Hepatocyte (in vitro differentiated cells): ENCODE measurements around the gene PRDM16. TPM values are rescaled to one million over a fixed set of nuclear protein-coding genes. Genes with fewer than 3 reads are reported as not detected.

Experiments used
- DNase-seq: peaks from one replicate; pipeline ENCODE4 v3.0.0-alpha.2; 2016; ENCODE audit warnings: low spot score
- H2AFZ ChIP-seq: fragments of 200-600 bp; sonication (generic); 2 replicates; pipeline ENCODE4 v1.6.0; 2016; ENCODE audit warnings: antibody characterized with exemption, mild to moderate bottlenecking
- H3K27ac ChIP-seq: fragments of 200-600 bp; sonication (generic); 2 replicates; pipeline ENCODE4 v1.5.1; 2016; ENCODE audit warnings: mild to moderate bottlenecking
- H3K27me3 ChIP-seq: fragments of 200-600 bp; sonication (generic); 2 replicates; pipeline ENCODE4 v1.6.1; 2016
- H3K36me3 ChIP-seq: fragments of 200-600 bp; sonication (generic); replicated peaks from 2 replicates; pipeline ENCODE4 v1.5.1; 2016; ENCODE audit warnings: low read depth; ENCODE audit not compliant: insufficient read depth
- H3K4me1 ChIP-seq: fragments of 200-600 bp; sonication (generic); 2 replicates; pipeline ENCODE4 v1.5.1; 2016; ENCODE audit warnings: mild to moderate bottlenecking, moderate library complexity; ENCODE audit not compliant: insufficient read depth
- H3K4me2 ChIP-seq: fragments of 200-600 bp; sonication (generic); 2 replicates; pipeline ENCODE4 v1.6.0; 2016
- H3K4me3 ChIP-seq: fragments of 200-600 bp; sonication (generic); 2 replicates; pipeline ENCODE4 v1.5.1; 2016; ENCODE audit warnings: mild to moderate bottlenecking
- H3K79me2 ChIP-seq: fragments of 200-600 bp; sonication (generic); 2 replicates; pipeline ENCODE4 v1.6.0; 2017; ENCODE audit warnings: mild to moderate bottlenecking
- H3K9me2 ChIP-seq: fragments of 200-600 bp; sonication (generic); replicated peaks from 2 replicates; pipeline ENCODE4 v1.6.0; 2017; ENCODE audit warnings: mild to moderate bottlenecking; ENCODE audit not compliant: insufficient read depth
- H3K9me3 ChIP-seq: fragments of 200-600 bp; sonication (generic); 2 replicates; pipeline ENCODE4 v1.5.1; 2016; ENCODE audit warnings: low read depth, mild to moderate bottlenecking
- H4K20me1 ChIP-seq: fragments of 200-600 bp; sonication (generic); 2 replicates; pipeline ENCODE4 v1.6.0; 2016; ENCODE audit warnings: mild to moderate bottlenecking; ENCODE audit not compliant: insufficient read depth, poor library complexity, severe bottlenecking
- EZH2 ChIP-seq: fragments of 200-600 bp; sonication (generic); IDR thresholded peaks from 2 replicates; pipeline ENCODE4 v1.6.1; 2016; ENCODE audit warnings: antibody characterized with exemption, mild to moderate bottlenecking, borderline replicate concordance
- EZH2phosphoT487 ChIP-seq: fragments of 200-600 bp; sonication (generic); IDR thresholded peaks from one replicate; pipeline ENCODE4 v1.6.1; 2018; ENCODE audit warnings: antibody characterized with exemption, mild to moderate bottlenecking, low read depth, moderate library complexity; ENCODE audit not compliant: unreplicated experiment, severe bottlenecking
- WGBS: methylation state at CpG from one replicate; pipeline ENCODE4 v1.1.6; 2016; ENCODE audit warnings: low lambda C conversion rate; ENCODE audit errors: missing lambda C conversion rate; 5-methylcytosine and 5-hydroxymethylcytosine counted together
- polyA plus RNA-seq: library from polyadenylated mRNA; unstranded; fragments of >200 nt; fragmentation: Nextera tagmentation; extraction: Ambion mirVana; gene quantifications from 2 replicates; pipeline ENCODE4 v1.2.1, GENCODE V29; 2016
- total RNA-seq: library from RNA; depleted of rRNA; stranded (reverse); fragments of >200 nt; gene quantifications from 2 replicates; pipeline ENCODE4 v1.2.3, GENCODE V29; 2014
- TF ChIP-seq, protein P1 (sequence below): fragments of 200-600 bp; sonication (generic); IDR thresholded peaks from 2 replicates; pipeline ENCODE4 v1.5.1; 2016; ENCODE audit warnings: antibody characterized with exemption, mild to moderate bottlenecking; ENCODE audit not compliant: poor library complexity

PRDM16 gene
- total and polyA plus RNA-seq, 2 experiments from 2014 or later: 8.1 to 9.9 TPM

DNA sequence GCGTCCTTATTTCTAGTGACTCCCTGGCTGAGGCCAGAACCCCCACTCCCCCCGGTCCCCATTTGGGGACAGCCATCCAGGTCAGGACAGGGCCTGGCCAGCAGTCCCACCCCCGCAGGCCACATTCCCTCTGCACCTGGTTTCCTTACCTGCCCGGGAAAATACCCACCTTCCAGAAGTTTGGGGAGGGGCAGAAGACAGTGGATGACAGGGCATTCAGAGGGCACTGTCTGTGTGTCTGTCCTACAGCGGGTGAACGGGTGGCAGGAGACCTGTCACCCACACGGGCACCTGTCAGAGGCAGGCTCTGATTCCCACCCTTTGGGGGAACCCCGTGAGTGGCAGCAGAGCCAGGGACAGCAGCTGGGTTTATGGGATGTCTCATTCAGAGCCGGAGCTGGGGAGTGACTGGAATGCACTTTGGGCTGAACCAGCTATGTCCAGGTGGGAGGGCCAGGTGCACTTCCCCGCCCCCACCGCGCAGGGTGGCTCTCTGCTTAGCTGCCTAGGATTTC is 387.5 kb downstream of the PRDM16 start:
- H2AFZ ChIP-seq: no peak overlapping the region
- no peaks in the 10 kb centered on the region for H3K36me3 ChIP-seq
- no peaks in the 10 kb centered on the region for H4K20me1 ChIP-seq
- peak overlapping the region; percentile 46 for H3K27ac ChIP-seq
- H3K4me3 ChIP-seq: no peak overlapping the region
- H3K4me1 ChIP-seq: peaks cover 53% of the 10 kb centered on the region
- no peaks in the 10 kb centered on the region for H3K9me2 ChIP-seq
- H3K9me3 ChIP-seq: no peaks in the 10 kb centered on the region
- TF ChIP-seq EZH2: no peak
- TF ChIP-seq, protein P1, sequence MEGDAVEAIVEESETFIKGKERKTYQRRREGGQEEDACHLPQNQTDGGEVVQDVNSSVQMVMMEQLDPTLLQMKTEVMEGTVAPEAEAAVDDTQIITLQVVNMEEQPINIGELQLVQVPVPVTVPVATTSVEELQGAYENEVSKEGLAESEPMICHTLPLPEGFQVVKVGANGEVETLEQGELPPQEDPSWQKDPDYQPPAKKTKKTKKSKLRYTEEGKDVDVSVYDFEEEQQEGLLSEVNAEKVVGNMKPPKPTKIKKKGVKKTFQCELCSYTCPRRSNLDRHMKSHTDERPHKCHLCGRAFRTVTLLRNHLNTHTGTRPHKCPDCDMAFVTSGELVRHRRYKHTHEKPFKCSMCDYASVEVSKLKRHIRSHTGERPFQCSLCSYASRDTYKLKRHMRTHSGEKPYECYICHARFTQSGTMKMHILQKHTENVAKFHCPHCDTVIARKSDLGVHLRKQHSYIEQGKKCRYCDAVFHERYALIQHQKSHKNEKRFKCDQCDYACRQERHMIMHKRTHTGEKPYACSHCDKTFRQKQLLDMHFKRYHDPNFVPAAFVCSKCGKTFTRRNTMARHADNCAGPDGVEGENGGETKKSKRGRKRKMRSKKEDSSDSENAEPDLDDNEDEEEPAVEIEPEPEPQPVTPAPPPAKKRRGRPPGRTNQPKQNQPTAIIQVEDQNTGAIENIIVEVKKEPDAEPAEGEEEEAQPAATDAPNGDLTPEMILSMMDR: no peak
- TF ChIP-seq EZH2phosphoT487: no peak
- WGBS: 93% methylated on average over 12 of the region's 12 CpGs
- no peak for DNase-seq
- peaks cover 14% of the 10 kb centered on the region for H3K79me2 ChIP-seq
- no peak overlapping the region for H3K4me2 ChIP-seq
- no peaks in the 10 kb centered on the region for H3K27me3 ChIP-seq

- Histone ChIP-seq H3K4me1 (peaks cover 53% of the 10 kb centered on the region), H3K9me3 (no peaks in the 10 kb centered on the region), H3K36me3 (no peaks in the 10 kb centered on the region), H4K20me1 (no peaks in the 10 kb centered on the region), H3K79me2 (peaks cover 21% of the 10 kb centered on the region), H3K27ac (peak overlapping the region; percentile 95), H3K27me3 (no peaks in the 10 kb centered on the region), H3K4me3 (no peak overlapping the region), H3K9me2 (no peaks in the 10 kb centered on the region), H2AFZ (no peak overlapping the region), H3K4me2 (no peak overlapping the region)
- WGBS: 90% methylated on average over 28 of the region's 29 CpGs
- no peak for DNase-seq
- TF ChIP-seq EZH2phosphoT487 (no peak), EZH2 (no peak)
- TF ChIP-seq, protein P1: no peak
These were observed 388.2 kb downstream of the PRDM16 start for GRCh38 chr1:3456964-3457909.

DNA sequence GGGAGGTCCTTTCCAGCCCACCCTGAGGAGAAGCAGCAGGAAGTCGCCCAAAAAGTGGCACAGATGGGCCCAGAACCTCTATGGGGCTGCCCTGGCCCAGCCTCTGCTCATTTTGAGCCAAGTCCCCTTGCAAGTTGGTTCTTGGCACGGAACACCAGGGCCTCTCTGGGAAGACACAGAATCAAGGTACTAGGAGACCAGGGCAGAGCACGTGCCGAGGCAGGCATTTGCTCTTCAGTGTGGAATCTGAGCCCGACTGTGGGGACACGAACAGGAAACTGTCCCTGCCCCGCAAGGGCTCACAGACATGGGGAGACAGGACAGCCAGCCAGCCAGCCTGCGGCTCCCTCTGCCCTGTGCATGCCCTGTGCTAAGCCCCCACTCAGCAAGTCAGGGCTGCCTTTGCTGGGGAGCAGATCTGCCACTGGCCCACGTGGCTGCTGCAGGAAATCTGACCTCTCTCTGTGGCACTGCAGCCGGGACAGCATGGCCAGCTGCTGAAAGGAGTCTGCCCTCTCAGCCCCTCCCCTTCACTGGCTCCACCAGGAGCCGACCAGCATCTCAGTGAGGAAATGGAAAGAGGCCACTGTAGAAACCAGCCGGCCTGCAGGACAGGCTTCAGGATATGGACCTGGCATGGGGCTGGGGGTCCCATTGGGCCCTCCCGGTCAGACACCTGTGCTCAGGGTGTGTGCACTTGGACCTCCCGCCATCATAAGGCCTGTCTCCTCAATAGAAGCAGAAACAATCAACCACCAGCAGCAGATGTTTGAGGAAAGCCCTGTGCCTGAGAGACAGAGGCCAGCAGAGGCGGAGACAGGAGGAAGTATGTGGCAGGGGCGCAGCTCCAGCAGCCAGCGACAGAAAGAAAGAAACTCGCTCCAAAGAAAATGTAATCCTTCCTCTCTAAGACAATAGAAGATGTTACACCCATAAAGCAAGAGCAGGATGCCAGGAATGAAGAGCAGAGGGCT is 389.2 kb downstream of the PRDM16 start:
- Histone ChIP-seq H2AFZ (no peak overlapping the region), H3K27ac (peak overlapping the region; percentile 95), H3K27me3 (no peaks in the 10 kb centered on the region), H3K4me1 (peaks cover 53% of the 10 kb centered on the region), H4K20me1 (no peaks in the 10 kb centered on the region), H3K9me3 (no peaks in the 10 kb centered on the region), H3K36me3 (no peaks in the 10 kb centered on the region), H3K4me3 (no peak overlapping the region), H3K4me2 (no peak overlapping the region), H3K9me2 (no peaks in the 10 kb centered on the region), H3K79me2 (peaks cover 26% of the 10 kb centered on the region)
- no peak for DNase-seq
- no peak for TF ChIP-seq EZH2
- TF ChIP-seq EZH2phosphoT487: no peak
- TF ChIP-seq, protein P1: no peak
- WGBS: 68% methylated on average over 18 of the region's 18 CpGs
